ENCODE data around the gene YIPF1. TPM values are rescaled to one million over a fixed set of nuclear protein-coding genes. Genes with fewer than 3 reads are reported as not detected.
"Not testable (repeated sequence)": the region's sequence is repeated elsewhere in the genome, so short reads cannot be mapped to it uniquely, and the experiment has no call there.

Gene YIPF1
- total RNA-seq, 2 experiments from 2014 or later: 14.5 to 16.5 TPM

DNA sequence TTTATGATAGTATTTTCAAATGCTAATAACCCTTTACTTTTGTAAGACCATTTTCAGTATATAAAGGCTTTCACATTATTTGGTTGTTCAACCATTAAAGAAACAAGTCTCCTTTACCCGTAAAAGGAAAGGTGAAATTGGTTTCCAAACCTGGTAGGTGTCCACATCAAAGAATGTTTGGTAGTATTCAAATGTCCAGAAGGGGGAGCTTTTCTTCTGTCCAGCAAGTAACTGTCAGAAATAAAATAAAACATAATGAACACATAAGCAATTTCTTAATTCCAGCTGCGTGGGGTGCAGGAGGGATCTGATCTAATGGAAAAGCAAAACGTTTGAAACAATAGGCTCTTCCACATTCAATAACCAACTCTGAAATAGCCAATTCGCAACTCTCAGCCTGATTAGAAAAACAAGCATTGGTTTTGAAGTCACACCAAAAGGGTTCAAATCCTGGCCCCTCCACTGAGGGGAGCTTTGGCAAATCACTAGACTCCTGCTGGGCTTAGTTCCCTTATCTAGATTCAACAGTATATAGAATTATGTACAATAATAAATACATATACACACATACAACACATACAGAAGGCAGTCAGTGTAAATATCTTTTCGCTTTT is 11.0 kb downstream of the YIPF1 start:
- Mint-ChIP-seq H3K9me3 (no peaks in the 10 kb centered on the region), H3K36me3 (peaks cover 30% of the 10 kb centered on the region), H3K27ac (no peak overlapping the region), H3K27me3 (no peaks in the 10 kb centered on the region), H3K4me3 (no peak overlapping the region), H3K4me1 (peaks cover 4% of the 10 kb centered on the region)
- DNase-seq: no peak

DNA sequence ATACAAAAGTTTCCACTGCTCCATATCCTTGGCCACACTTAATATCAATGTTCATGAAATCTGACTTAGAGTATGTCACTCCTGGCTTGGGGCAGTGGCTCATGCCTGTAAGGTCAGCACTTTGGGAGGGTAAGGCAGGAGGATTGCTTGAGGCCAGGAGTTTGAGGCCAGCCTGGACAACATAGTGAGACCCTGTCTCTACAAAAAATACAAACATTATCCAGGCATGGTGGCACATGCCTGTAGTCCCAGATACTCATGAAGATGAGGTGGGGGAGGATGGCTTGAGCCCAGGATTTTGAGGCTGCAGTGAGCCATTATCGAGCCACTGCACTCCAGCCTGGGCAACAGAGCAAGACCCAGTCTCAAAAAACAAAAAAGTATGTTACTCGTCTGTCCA is 14.4 kb downstream of the YIPF1 start:
- H3K27ac Mint-ChIP-seq, H3K4me1 Mint-ChIP-seq, H3K4me3 Mint-ChIP-seq, H3K36me3 Mint-ChIP-seq, DNase-seq, H3K9me3 Mint-ChIP-seq, H3K27me3 Mint-ChIP-seq: not testable (repeated sequence)

DNA sequence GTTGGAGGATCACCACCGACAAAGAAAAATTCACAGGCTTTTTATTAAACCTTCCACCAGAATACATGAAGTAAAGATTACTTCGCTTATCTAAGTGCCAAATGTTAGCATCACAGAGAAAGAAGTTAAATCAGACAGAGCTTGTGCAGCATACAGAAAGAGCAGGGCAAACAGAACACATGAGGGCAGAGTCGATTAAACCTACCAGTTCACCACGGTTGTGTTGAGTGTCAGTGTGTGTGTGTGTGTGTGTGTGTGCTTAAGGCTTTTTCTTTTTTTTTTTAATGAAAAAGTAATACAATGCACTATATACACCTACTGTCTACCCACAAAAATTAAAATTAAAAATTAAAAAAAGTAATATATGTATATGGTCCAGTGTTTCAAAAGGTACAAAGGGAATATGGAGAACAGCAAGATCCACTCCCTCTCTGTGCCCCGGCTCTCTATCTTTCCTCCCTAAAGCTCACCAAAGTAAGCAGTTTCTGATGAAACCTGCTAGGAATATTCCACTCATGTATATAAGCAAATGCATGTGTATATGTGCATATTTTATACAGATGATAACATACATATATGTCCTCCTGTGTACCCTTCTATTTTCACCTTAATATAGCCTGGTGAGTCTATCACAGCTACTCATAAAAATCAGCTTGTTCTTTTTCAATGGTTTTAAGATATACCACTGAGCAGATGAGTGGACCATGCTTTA is 17.7 kb downstream of the YIPF1 start:
- DNase-seq: no peak
- no peaks in the 10 kb centered on the region for H3K27me3 Mint-ChIP-seq
- H3K4me3 Mint-ChIP-seq: no peak overlapping the region
- H3K4me1 Mint-ChIP-seq: no peaks in the 10 kb centered on the region
- H3K36me3 Mint-ChIP-seq: peaks cover 4% of the 10 kb centered on the region
- H3K9me3 Mint-ChIP-seq: no peaks in the 10 kb centered on the region
- no peak overlapping the region for H3K27ac Mint-ChIP-seq

GRCh38 chr1:53871221-53871620 is 18.4 kb downstream of the YIPF1 start:
- Mint-ChIP-seq H3K27me3 (no peaks in the 10 kb centered on the region), H3K4me1 (no peaks in the 10 kb centered on the region), H3K9me3 (no peaks in the 10 kb centered on the region), H3K27ac (no peak overlapping the region), H3K4me3 (no peak overlapping the region), H3K36me3 (peaks cover 2% of the 10 kb centered on the region)
- no peak for DNase-seq

DNA sequence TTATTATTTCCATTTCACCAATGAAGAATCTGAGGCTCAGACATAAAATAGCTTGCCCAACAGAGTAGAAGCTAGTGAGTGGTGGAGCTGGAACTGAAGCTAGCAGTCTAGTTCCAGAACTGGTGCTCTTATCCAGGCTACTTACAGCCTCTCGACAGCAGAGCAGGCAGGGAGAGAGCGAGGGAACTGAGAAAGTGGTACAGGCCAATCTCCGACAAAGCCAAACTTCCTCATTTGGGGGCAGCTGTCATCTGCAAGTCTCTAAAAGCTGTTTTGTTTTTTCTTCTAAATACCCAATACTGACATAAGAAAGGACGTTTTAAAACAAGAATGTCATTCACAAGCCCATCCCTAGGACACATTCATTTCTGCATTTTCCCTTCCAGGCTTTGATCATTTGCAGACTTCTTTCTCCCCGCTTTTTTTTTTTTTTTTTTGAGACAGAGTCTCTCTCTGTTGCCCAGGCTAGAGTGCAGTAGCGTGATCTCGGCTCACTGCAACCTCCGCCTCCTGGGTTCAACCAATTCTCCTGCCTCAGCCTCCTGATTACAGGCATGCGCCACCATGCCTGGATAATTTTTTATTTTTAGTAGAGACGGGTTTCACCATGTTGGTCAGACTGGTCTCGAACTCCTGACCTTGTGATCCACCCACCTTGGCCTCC is 20.0 kb downstream of the YIPF1 start:
- Mint-ChIP-seq H3K9me3 (no peaks in the 10 kb centered on the region), H3K4me3 (no peak overlapping the region), H3K4me1 (no peaks in the 10 kb centered on the region), H3K27ac (no peak overlapping the region), H3K36me3 (no peaks in the 10 kb centered on the region), H3K27me3 (no peaks in the 10 kb centered on the region)
- no peak for DNase-seq

GRCh38 chr1:53868565-53868964 is 21.0 kb downstream of the YIPF1 start:
- Mint-ChIP-seq H3K27ac (no peak overlapping the region), H3K4me3 (no peak overlapping the region), H3K27me3 (no peaks in the 10 kb centered on the region), H3K4me1 (no peaks in the 10 kb centered on the region), H3K9me3 (no peaks in the 10 kb centered on the region), H3K36me3 (no peaks in the 10 kb centered on the region)
- no peak for DNase-seq

GRCh38 chr1:53862507-53862906 is 27.1 kb downstream of the YIPF1 start:
- DNase-seq: no peak
- Mint-ChIP-seq H3K9me3 (no peaks in the 10 kb centered on the region), H3K36me3 (no peaks in the 10 kb centered on the region), H3K4me1 (peaks cover 2% of the 10 kb centered on the region), H3K4me3 (no peak overlapping the region), H3K27me3 (no peaks in the 10 kb centered on the region), H3K27ac (no peak overlapping the region)

- Mint-ChIP-seq H3K27me3 (no peaks in the 10 kb centered on the region), H3K4me3 (no peak overlapping the region), H3K4me1 (peaks cover 2% of the 10 kb centered on the region), H3K27ac (no peak overlapping the region), H3K36me3 (no peaks in the 10 kb centered on the region), H3K9me3 (no peaks in the 10 kb centered on the region)
- DNase-seq: peak; percentile 17
Measured at GRCh38 chr1:53860967-53861411, 28.6 kb downstream of the YIPF1 start.

DNA sequence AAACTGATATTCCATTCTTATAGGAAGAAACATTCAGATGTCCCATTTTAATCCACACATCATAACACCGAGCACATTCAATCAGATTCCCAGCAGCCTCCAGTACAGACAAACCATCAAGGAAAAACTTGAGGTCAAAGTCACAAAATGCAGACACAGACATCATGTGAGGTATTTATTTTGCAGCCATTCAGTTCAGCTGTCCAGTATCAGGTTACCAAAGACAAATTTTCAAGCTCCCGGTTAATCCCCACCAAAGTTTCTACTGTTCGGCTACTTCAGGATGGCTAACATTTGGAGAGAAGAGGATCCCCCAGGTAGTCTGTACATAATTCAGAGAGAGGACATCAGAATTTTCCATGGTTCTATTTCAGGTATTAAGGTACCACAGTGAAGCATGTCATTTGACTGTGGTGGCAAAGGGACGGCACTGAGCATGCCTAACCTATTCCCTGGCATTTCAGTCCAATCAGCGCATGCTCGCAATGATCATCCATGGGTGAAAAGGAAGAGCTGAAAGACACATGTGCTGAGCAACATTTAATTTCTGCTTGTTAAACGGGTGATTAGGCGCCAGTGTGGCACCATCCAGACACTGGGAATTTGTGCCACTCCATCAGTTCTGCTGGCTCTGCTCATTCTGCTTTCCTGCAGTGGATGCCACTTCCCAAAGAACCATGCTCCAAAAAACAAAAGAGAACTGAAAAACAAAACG is 37.9 kb downstream of the YIPF1 start:
- Mint-ChIP-seq H3K27me3 (no peaks in the 10 kb centered on the region), H3K36me3 (peaks cover 6% of the 10 kb centered on the region), H3K9me3 (no peaks in the 10 kb centered on the region), H3K4me1 (no peaks in the 10 kb centered on the region), H3K27ac (no peak overlapping the region), H3K4me3 (no peak overlapping the region)
- no peak for DNase-seq

- Mint-ChIP-seq H3K4me1 (no peaks in the 10 kb centered on the region), H3K4me3 (no peak overlapping the region), H3K9me3 (no peaks in the 10 kb centered on the region), H3K36me3 (peaks cover 6% of the 10 kb centered on the region), H3K27me3 (no peaks in the 10 kb centered on the region), H3K27ac (no peak overlapping the region)
- DNase-seq: no peak
Measured at GRCh38 chr1:53850082-53850673, 39.4 kb downstream of the YIPF1 start.

DNA sequence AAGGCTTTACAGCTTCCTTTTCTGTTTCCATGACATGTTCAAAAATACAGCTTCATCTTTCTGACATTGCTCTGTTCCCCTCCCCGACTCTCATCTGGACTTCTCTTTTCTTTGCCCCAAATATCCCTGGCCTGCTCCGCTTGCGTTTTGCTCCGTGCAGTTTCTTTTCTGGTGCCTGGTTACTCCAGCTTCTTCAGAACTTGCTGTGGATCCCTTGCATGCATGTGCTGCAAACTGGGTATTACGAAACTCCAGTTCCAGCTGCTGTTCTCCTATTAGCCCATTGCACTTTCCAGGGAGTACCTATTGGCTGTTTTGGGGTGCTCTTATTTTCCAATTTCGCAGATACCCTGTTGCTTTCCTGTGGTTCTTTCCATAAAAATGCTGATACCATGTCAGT is 41.6 kb downstream of the YIPF1 start:
- no peak overlapping the region for H3K27ac Mint-ChIP-seq
- no peaks in the 10 kb centered on the region for H3K4me1 Mint-ChIP-seq
- H3K27me3 Mint-ChIP-seq: no peaks in the 10 kb centered on the region
- H3K9me3 Mint-ChIP-seq: no peaks in the 10 kb centered on the region
- peaks cover 3% of the 10 kb centered on the region for H3K36me3 Mint-ChIP-seq
- DNase-seq: no peak
- no peak overlapping the region for H3K4me3 Mint-ChIP-seq

DNA sequence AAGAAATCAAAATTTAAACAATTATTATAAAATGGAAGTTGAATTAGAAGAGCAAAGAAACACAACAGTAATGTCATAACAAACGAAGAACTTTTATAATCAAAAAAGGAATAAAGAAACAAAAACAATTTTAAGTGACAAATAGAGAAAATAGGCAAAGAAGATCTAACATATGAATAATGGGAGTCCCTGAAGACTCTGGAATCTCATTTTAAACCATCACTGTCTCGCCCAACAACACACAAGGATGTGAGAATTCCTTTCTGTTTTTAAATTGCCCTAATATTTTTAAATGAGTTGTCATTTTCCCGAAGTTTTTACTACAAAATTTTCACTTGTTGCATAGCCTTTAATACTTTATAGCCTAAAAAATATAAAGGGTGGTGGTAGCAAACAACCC is 47.2 kb downstream of the YIPF1 start:
- Mint-ChIP-seq H3K36me3 (peaks cover 5% of the 10 kb centered on the region), H3K9me3 (peaks cover 1% of the 10 kb centered on the region), H3K4me1 (peaks cover 5% of the 10 kb centered on the region), H3K27me3 (peaks cover 5% of the 10 kb centered on the region), H3K4me3 (no peak overlapping the region), H3K27ac (no peak overlapping the region)
- DNase-seq: no peak

- Mint-ChIP-seq H3K9me3 (peaks cover 1% of the 10 kb centered on the region), H3K27me3 (peaks cover 5% of the 10 kb centered on the region), H3K36me3 (peaks cover 20% of the 10 kb centered on the region), H3K4me1 (peaks cover 27% of the 10 kb centered on the region), H3K27ac (peak overlapping the region; percentile 94), H3K4me3 (peak overlapping the region; percentile 92)
- no peak for DNase-seq
Measured at GRCh38 chr1:53838654-53838974, 51.0 kb downstream of the YIPF1 start.

DNA sequence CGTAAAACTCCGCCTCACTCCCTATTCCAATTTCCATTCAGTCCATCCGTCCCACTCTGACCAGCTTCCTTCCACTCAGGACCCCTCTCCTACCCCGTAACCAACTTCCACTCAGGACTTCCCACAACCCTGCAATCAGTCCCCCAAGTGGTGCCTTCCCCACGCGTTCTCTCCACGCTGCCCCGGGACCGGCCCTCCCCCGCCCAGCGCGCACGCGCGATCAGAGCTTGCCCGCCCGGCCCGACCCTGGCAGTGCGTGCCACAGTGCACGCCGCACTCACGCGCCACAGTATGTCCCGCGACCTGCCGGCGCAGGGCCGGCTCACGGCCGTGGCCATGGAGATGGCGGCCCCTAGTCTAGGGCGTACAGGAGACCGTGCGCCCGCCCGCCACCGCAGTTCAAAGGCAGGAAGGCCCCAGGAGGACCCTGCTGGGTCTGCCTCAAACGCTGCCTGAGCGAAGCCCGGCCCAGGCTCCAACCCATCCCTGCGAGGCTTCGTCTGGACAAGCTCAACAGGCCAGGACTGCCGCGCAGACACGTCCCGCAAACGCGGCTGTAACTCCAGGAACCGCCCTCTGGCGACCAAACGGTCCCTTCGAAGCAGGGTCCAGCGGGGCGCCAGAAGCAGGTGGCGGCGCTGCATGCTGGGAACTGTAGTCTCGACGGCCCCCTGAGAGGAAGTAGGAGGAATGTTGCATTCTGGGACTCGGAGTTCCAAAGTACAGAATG is 51.5 kb downstream of the YIPF1 start, which contains the start of gene NDC1:
NDC1 (minus strand) TSS at position 373 of the 730 bp plus-strand sequence; CDS start at position 338, 35 bp downstream.
- Mint-ChIP-seq H3K36me3 (peaks cover 23% of the 10 kb centered on the region), H3K4me3 (peak within 1 kb of the TSS; percentile 92), H3K4me1 (peaks cover 27% of the 10 kb centered on the region), H3K27me3 (peaks cover 5% of the 10 kb centered on the region), H3K9me3 (peaks cover 1% of the 10 kb centered on the region), H3K27ac (peak within 1 kb of the TSS; percentile 94)
- DNase-seq: peak; percentile 89

Measured in activated naive CD8-positive, alpha-beta T cell treated with anti-CD3 and anti-CD28 coated beads for 36 hours (primary cell).